HG02642 (cell line): Measurements from ENCODE around the gene MAD2L2.

Source experiments
- ATAC-seq: cut with Tn5 transposase; IDR thresholded peaks from one replicate; pipeline ENCODE4 v1.9.1; 2021; ENCODE audit warnings: mild to moderate bottlenecking; ENCODE audit not compliant: unreplicated experiment, poor library complexity

The MAD2L2 gene

GRCh38 chr1:11654137-11654938, 26.6 kb downstream of the MAD2L2 start, which contains the start of the genes FBXO2 and FBXO44:
Gene FBXO2, minus strand, starts transcription at chr1:11654429. Its CDS starts 89 bp downstream, at chr1:11654340.
Gene FBXO44, plus strand, starts transcription at chr1:11654877. Its CDS starts 959 bp downstream, at chr1:11655836.
- ATAC-seq: peak; percentile 71

- ATAC-seq: no peak
Observed at GRCh38 chr1:11653861-11654136, 27.1 kb downstream of the MAD2L2 start.

GRCh38 chr1:11653101-11653860, 27.7 kb downstream of the MAD2L2 start:
- ATAC-seq: no peak

GRCh38 chr1:11652203-11652780, 28.7 kb downstream of the MAD2L2 start:
- no peak for ATAC-seq

GRCh38 chr1:11651017-11651416, 29.9 kb downstream of the MAD2L2 start:
- no peak for ATAC-seq

GRCh38 chr1:11650331-11650991, 30.5 kb downstream of the MAD2L2 start:
- ATAC-seq: no peak

GRCh38 chr1:11649624-11650330, 31.2 kb downstream of the MAD2L2 start:
- no peak for ATAC-seq

- no peak for ATAC-seq
Observed at GRCh38 chr1:11649237-11649623, 31.7 kb downstream of the MAD2L2 start.

- no peak for ATAC-seq
Observed at GRCh38 chr1:11648732-11649158, 32.2 kb downstream of the MAD2L2 start.

GRCh38 chr1:11648039-11648438, 32.9 kb downstream of the MAD2L2 start:
- ATAC-seq: no peak

- no peak for ATAC-seq
Observed at GRCh38 chr1:11647333-11647732, 33.6 kb downstream of the MAD2L2 start.

- no peak for ATAC-seq
Observed at GRCh38 chr1:11646317-11646716, 34.6 kb downstream of the MAD2L2 start.

GRCh38 chr1:11645670-11646265, 35.2 kb downstream of the MAD2L2 start:
- no peak for ATAC-seq

- ATAC-seq: no peak
Observed at GRCh38 chr1:11645270-11645669, 35.7 kb downstream of the MAD2L2 start.

GRCh38 chr1:11643782-11644181, 37.2 kb downstream of the MAD2L2 start:
- no peak for ATAC-seq

GRCh38 chr1:11642418-11643017, 38.4 kb downstream of the MAD2L2 start:
- peak; percentile 57 for ATAC-seq

- ATAC-seq: no peak
Observed at GRCh38 chr1:11641776-11642305, 39.1 kb downstream of the MAD2L2 start.

- no peak for ATAC-seq
Observed at GRCh38 chr1:11640944-11641343, 40.0 kb downstream of the MAD2L2 start.

- no peak for ATAC-seq
Observed at GRCh38 chr1:11640101-11640500, 40.8 kb downstream of the MAD2L2 start.
